Measurements from ENCODE around the gene CDH22.

Gene CDH22

GRCh38 chr20:46148313-46149208 lies 159.7 kb downstream of the CDH22 start:
- no peaks in the 10 kb centered on the region for H3K9me3 Mint-ChIP-seq

GRCh38 chr20:46145713-46146112 lies 162.6 kb downstream of the CDH22 start:
- H3K36me3 Mint-ChIP-seq (ENCODE audit: insufficient read depth): no peaks in the 10 kb centered on the region
- H3K4me1 Mint-ChIP-seq (ENCODE audit: low read depth in 2 of 2): no peaks in the 10 kb centered on the region
- no peak overlapping the region for H3K4me3 Mint-ChIP-seq
- no peak overlapping the region for H3K27ac Mint-ChIP-seq
- H3K27me3 Mint-ChIP-seq: peaks cover 35 to 73% of the 10 kb centered on the region in 2 donors
- ATAC-seq (replicated peaks) (no peak), DNase-seq (no peak)
- no peaks in the 10 kb centered on the region for H3K9me3 Mint-ChIP-seq

More at GRCh38 chr20:46148313-46149208, 159.7 kb downstream of the CDH22 start:
- no peak for ATAC-seq (replicated peaks)
- Mint-ChIP-seq H3K4me3 (no peak overlapping the region), H3K36me3 (ENCODE audit: insufficient read depth) (no peaks in the 10 kb centered on the region), H3K4me1 (ENCODE audit: low read depth in 2 of 2) (no peaks in the 10 kb centered on the region), H3K27me3 (peaks cover 17 to 54% of the 10 kb centered on the region in 2 donors), H3K27ac (no peak overlapping the region)
- DNase-seq: no peak

- H3K4me1 Mint-ChIP-seq (ENCODE audit: low read depth in 2 of 2): no peaks in the 10 kb centered on the region
- no peak overlapping the region for H3K4me3 Mint-ChIP-seq
- no peaks in the 10 kb centered on the region for H3K36me3 Mint-ChIP-seq (ENCODE audit: insufficient read depth)
- DNase-seq (no peak), ATAC-seq (replicated peaks) (no peak)
- H3K9me3 Mint-ChIP-seq: no peaks in the 10 kb centered on the region
- H3K27ac Mint-ChIP-seq: no peak overlapping the region
- H3K27me3 Mint-ChIP-seq: peaks cover 47 to 73% of the 10 kb centered on the region in 2 donors
Measured at GRCh38 chr20:46144432-46145025, 163.8 kb downstream of the CDH22 start.

GRCh38 chr20:46142124-46142523 lies 166.2 kb downstream of the CDH22 start:
- Mint-ChIP-seq H3K27ac (no peak overlapping the region), H3K4me1 (ENCODE audit: low read depth in 2 of 2) (no peaks in the 10 kb centered on the region), H3K9me3 (no peaks in the 10 kb centered on the region), H3K27me3 (peaks cover 67 to 83% of the 10 kb centered on the region in 2 donors), H3K36me3 (ENCODE audit: insufficient read depth) (no peaks in the 10 kb centered on the region), H3K4me3 (no peak overlapping the region)
- ATAC-seq (replicated peaks) (no peak), DNase-seq (no peak)

- no peaks in the 10 kb centered on the region for H3K36me3 Mint-ChIP-seq (ENCODE audit: insufficient read depth)
- H3K9me3 Mint-ChIP-seq: no peaks in the 10 kb centered on the region
- peaks cover 74 to 99% of the 10 kb centered on the region in 2 donors for H3K27me3 Mint-ChIP-seq
- H3K27ac Mint-ChIP-seq: no peak overlapping the region
- H3K4me3 Mint-ChIP-seq: no peak overlapping the region
- DNase-seq: no peak
- no peak for ATAC-seq (replicated peaks)
- no peaks in the 10 kb centered on the region for H3K4me1 Mint-ChIP-seq (ENCODE audit: low read depth in 2 of 2)
Measured at GRCh38 chr20:46139908-46140482, 168.3 kb downstream of the CDH22 start.

GRCh38 chr20:46139266-46139889 lies 168.9 kb downstream of the CDH22 start:
- no peaks in the 10 kb centered on the region for H3K4me1 Mint-ChIP-seq (ENCODE audit: low read depth in 2 of 2)
- no peak overlapping the region for H3K4me3 Mint-ChIP-seq
- no peaks in the 10 kb centered on the region for H3K9me3 Mint-ChIP-seq
- H3K27me3 Mint-ChIP-seq: peaks cover 77 to 99% of the 10 kb centered on the region in 2 donors
- no peaks in the 10 kb centered on the region for H3K36me3 Mint-ChIP-seq (ENCODE audit: insufficient read depth)
- DNase-seq (no peak), ATAC-seq (replicated peaks) (no peak)
- H3K27ac Mint-ChIP-seq: no peak overlapping the region

GRCh38 chr20:46137816-46138215 lies 170.5 kb downstream of the CDH22 start:
- Mint-ChIP-seq H3K27me3 (peaks cover 75 to 95% of the 10 kb centered on the region in 2 donors), H3K36me3 (ENCODE audit: insufficient read depth) (no peaks in the 10 kb centered on the region), H3K4me1 (ENCODE audit: low read depth in 2 of 2) (peaks cover 0 to under 1% of the 10 kb centered on the region in 2 donors), H3K27ac (no peak overlapping the region), H3K9me3 (no peaks in the 10 kb centered on the region), H3K4me3 (no peak overlapping the region)
- no peak for ATAC-seq (replicated peaks)
- DNase-seq: no peak

GRCh38 chr20:46135856-46136633 lies 172.3 kb downstream of the CDH22 start:
- peaks cover 72 to 95% of the 10 kb centered on the region in 2 donors for H3K27me3 Mint-ChIP-seq
- H3K4me1 Mint-ChIP-seq (ENCODE audit: low read depth in 2 of 2): peaks cover 0 to 4% of the 10 kb centered on the region in 2 donors
- DNase-seq: no peak
- no peak overlapping the region for H3K27ac Mint-ChIP-seq
- H3K9me3 Mint-ChIP-seq: no peaks in the 10 kb centered on the region
- H3K4me3 Mint-ChIP-seq: no peak overlapping the region
- no peaks in the 10 kb centered on the region for H3K36me3 Mint-ChIP-seq (ENCODE audit: insufficient read depth)
- no peak for ATAC-seq (replicated peaks)

GRCh38 chr20:46134716-46135115 lies 173.6 kb downstream of the CDH22 start:
- Mint-ChIP-seq H3K36me3 (ENCODE audit: insufficient read depth) (no peaks in the 10 kb centered on the region), H3K4me3 (no peak overlapping the region), H3K4me1 (ENCODE audit: low read depth in 2 of 2) (peaks cover 0 to 4% of the 10 kb centered on the region in 2 donors), H3K27ac (no peak overlapping the region), H3K9me3 (no peaks in the 10 kb centered on the region), H3K27me3 (peaks cover 66 to 95% of the 10 kb centered on the region in 2 donors)
- no peak for ATAC-seq (replicated peaks)
- no peak for DNase-seq

- peaks cover 0 to 4% of the 10 kb centered on the region in 2 donors for H3K4me1 Mint-ChIP-seq (ENCODE audit: low read depth in 2 of 2)
Measured at GRCh38 chr20:46133886-46134654, 174.2 kb downstream of the CDH22 start.

GRCh38 chr20:46132705-46133120 lies 175.6 kb downstream of the CDH22 start:
- Mint-ChIP-seq H3K27ac (no peak overlapping the region), H3K36me3 (ENCODE audit: insufficient read depth) (peaks cover under 1% of the 10 kb centered on the region), H3K4me3 (no peak overlapping the region), H3K9me3 (no peaks in the 10 kb centered on the region), H3K27me3 (peaks cover 51 to 88% of the 10 kb centered on the region in 2 donors), H3K4me1 (ENCODE audit: low read depth in 2 of 2) (peaks cover 0 to 4% of the 10 kb centered on the region in 2 donors)
- peak; percentile 82 for ATAC-seq (replicated peaks)
- DNase-seq: peak; percentile 36 to 46 (median 46)

More at GRCh38 chr20:46133886-46134654, 174.2 kb downstream of the CDH22 start:
- Mint-ChIP-seq H3K4me3 (no peak overlapping the region), H3K27me3 (peaks cover 61 to 93% of the 10 kb centered on the region in 2 donors), H3K36me3 (ENCODE audit: insufficient read depth) (no peaks in the 10 kb centered on the region), H3K27ac (no peak overlapping the region), H3K9me3 (no peaks in the 10 kb centered on the region)
- DNase-seq (no peak), ATAC-seq (replicated peaks) (no peak)

GRCh38 chr20:46131396-46131795 lies 176.9 kb downstream of the CDH22 start:
- Mint-ChIP-seq H3K27ac (no peak overlapping the region), H3K36me3 (ENCODE audit: insufficient read depth) (peaks cover 4% of the 10 kb centered on the region), H3K27me3 (peaks cover 41 to 79% of the 10 kb centered on the region in 2 donors), H3K4me1 (ENCODE audit: low read depth in 2 of 2) (peaks cover 0 to 4% of the 10 kb centered on the region in 2 donors), H3K4me3 (no peak overlapping the region), H3K9me3 (no peaks in the 10 kb centered on the region)
- ATAC-seq (replicated peaks) (no peak), DNase-seq (no peak)

Measured in effector memory CD8-positive, alpha-beta T cell (primary cell).